Body of pancreas (tissue), 4 donors: ENCODE results near the gene SLC30A1. TPM values are rescaled to one million over a fixed set of nuclear protein-coding genes. Genes with fewer than 3 reads are reported as not detected.
"Not testable (repeated sequence)": the region's sequence is repeated elsewhere in the genome, so short reads cannot be mapped to it uniquely, and the experiment has no call there.

Source experiments
- ATAC-seq: fragments of 150-250 bp; one replicate; pipeline ENCODE4 v1.9.1; 2016
- DNase-seq, 4 donors: peaks; one replicate each; pipeline ENCODE4 v3.0.0-alpha.2; 2019
- H3K27ac ChIP-seq, 4 donors: fragments of 200-600 bp; sonication (generic); 1 replicate in 3 of 4; 2 replicates in 1 of 4; pipeline versions ENCODE4 v1.5.1 to v1.6.1; 2016 to 2019; ENCODE audit warnings: mild to moderate bottlenecking in 1 of 4, mixed read lengths in 1 of 4, moderate library complexity in 1 of 4
- H3K27me3 ChIP-seq, 2 donors: fragments of 200-600 bp; sonication (generic); one replicate each; pipeline ENCODE4 v1.6.0; 2016; ENCODE audit warnings: mild to moderate bottlenecking in 1 of 2
- H3K36me3 ChIP-seq, 2 donors: fragments of 200-600 bp; sonication (generic); replicated peaks in 1 of 2; 2 replicates each; pipeline ENCODE4 v1.5.1; 2016; ENCODE audit warnings: low read depth in 2 of 2; ENCODE audit not compliant: insufficient read depth in 1 of 2
- H3K4me1 ChIP-seq: fragments of 200-600 bp; sonication (generic); one replicate; pipeline ENCODE4 v1.6.0; 2016
- H3K4me3 ChIP-seq, 2 donors: fragments of 200-600 bp; sonication (generic); 1 replicate in 1 of 2; 2 replicates in 1 of 2; pipeline ENCODE4 v1.5.1; 2016 to 2019
- H3K9me3 ChIP-seq, 3 donors: fragments of 200-600 bp; sonication (generic); 1 replicate in 2 of 3; 2 replicates in 1 of 3; pipeline ENCODE4 v1.5.1; 2016
- POLR2A ChIP-seq, 3 donors: fragments of 450-650 bp; IDR thresholded peaks; one replicate each; pipeline ENCODE4 v1.6.1; 2016; ENCODE audit warnings: antibody characterized with exemption in 3 of 3, mild to moderate bottlenecking in 2 of 3
- WGBS, 2 donors: methylation state at CpG; one replicate each; pipeline ENCODE4 v1.1.5; 2017; 5-methylcytosine and 5-hydroxymethylcytosine counted together
- intact Hi-C: fragments of 100-400 bp; cut with DNase I; formaldehyde crosslinking; loops from one replicate; pipeline ENCODE4 v1.15.1; 2023
- total RNA-seq, 2 donors: library from RNA; depleted of rRNA; stranded (reverse); fragments of >200 nt; gene quantifications; one replicate each; pipeline ENCODE4 v1.1.0, GENCODE V29; 2016
- TF ChIP-seq, protein P1 (sequence below), 7 experiments: fragments of 450-650 bp in 4 of 7; fragments of 200-600 bp in 3 of 7; sonication (generic) in 3 of 7; IDR thresholded peaks; one replicate each; pipeline ENCODE4 v1.5.1; 2016 to 2019; ENCODE audit warnings: antibody characterized with exemption in 7 of 7

Gene SLC30A1
- total RNA-seq, 2 donors from 2014 or later, result 7.3 to 11.5 TPM

DNA sequence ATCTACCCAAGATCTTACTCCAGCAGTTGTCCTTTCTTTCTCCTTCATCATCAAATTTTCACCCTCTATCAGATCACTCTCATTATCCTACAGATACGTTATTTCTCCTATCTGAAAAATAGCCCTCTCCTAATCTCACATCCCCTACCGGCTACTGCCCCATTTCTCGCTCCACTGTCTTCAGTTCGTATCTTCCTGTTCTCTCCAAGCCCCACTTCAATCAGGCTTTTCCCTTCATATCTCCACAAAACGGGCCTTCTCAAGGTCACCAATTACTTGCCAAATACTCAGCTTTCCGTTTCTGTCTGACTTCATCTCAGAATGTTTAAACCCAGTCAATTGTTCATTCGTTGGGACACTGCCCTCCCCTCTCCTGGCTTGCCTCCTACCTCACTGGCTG, 32.4 kb downstream of the SLC30A1 start:
- intact Hi-C loops, result no loop called here
- Histone ChIP-seq H3K27ac (no peak overlapping the region), H3K9me3 (no peaks in the 10 kb centered on the region), H3K4me3 (no peak overlapping the region), H3K4me1 (peaks cover 11% of the 10 kb centered on the region), H3K27me3 (no peaks in the 10 kb centered on the region), H3K36me3 (no peaks in the 10 kb centered on the region)
- TF ChIP-seq, protein P1, sequence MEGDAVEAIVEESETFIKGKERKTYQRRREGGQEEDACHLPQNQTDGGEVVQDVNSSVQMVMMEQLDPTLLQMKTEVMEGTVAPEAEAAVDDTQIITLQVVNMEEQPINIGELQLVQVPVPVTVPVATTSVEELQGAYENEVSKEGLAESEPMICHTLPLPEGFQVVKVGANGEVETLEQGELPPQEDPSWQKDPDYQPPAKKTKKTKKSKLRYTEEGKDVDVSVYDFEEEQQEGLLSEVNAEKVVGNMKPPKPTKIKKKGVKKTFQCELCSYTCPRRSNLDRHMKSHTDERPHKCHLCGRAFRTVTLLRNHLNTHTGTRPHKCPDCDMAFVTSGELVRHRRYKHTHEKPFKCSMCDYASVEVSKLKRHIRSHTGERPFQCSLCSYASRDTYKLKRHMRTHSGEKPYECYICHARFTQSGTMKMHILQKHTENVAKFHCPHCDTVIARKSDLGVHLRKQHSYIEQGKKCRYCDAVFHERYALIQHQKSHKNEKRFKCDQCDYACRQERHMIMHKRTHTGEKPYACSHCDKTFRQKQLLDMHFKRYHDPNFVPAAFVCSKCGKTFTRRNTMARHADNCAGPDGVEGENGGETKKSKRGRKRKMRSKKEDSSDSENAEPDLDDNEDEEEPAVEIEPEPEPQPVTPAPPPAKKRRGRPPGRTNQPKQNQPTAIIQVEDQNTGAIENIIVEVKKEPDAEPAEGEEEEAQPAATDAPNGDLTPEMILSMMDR (IDR thresholded peaks at IDR 0.05), result no peak
- TF ChIP-seq POLR2A (IDR thresholded peaks at IDR 0.05), result no peak
- DNase-seq, result no peak
- 48 to 56% methylated on average over 7 of the region's 7 CpGs for WGBS, 2 donors
- ATAC-seq, result no peak

DNA sequence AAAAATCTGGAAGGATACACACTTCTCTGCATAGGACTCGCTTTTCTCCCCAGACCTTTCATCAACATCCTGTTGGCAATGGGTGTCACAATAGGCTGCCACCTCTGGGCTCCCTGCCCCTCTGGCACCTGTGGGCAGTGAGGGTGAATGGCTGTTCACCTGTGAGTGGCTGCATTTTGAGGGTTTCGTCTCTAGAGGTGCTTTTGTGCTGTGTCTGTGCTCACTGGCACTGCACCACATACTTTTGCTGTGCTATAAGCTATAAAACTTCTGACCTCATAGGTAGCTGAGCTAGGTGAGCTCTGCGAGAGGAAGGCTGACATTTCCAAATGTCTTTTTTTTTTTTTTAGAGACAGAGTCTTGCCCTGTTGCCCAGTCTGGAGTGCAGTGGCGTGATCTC, 35.9 kb downstream of the SLC30A1 start:
- no peak overlapping the region for H3K4me3 ChIP-seq
- peaks cover 13% of the 10 kb centered on the region for H3K4me1 ChIP-seq
- ATAC-seq (no peak), DNase-seq (no peak)
- no peaks in the 10 kb centered on the region for H3K36me3 ChIP-seq
- H3K9me3 ChIP-seq, result no peaks in the 10 kb centered on the region
- intact Hi-C loops, result no loop called here
- no peak overlapping the region for H3K27ac ChIP-seq
- TF ChIP-seq POLR2A (IDR thresholded peaks at IDR 0.05), result no peak
- TF ChIP-seq, protein P1 (IDR thresholded peaks at IDR 0.05), result no peak
- 70 to 72% methylated on average over 4 of the region's 4 CpGs for WGBS, 2 donors
- H3K27me3 ChIP-seq, result no peaks in the 10 kb centered on the region

DNA sequence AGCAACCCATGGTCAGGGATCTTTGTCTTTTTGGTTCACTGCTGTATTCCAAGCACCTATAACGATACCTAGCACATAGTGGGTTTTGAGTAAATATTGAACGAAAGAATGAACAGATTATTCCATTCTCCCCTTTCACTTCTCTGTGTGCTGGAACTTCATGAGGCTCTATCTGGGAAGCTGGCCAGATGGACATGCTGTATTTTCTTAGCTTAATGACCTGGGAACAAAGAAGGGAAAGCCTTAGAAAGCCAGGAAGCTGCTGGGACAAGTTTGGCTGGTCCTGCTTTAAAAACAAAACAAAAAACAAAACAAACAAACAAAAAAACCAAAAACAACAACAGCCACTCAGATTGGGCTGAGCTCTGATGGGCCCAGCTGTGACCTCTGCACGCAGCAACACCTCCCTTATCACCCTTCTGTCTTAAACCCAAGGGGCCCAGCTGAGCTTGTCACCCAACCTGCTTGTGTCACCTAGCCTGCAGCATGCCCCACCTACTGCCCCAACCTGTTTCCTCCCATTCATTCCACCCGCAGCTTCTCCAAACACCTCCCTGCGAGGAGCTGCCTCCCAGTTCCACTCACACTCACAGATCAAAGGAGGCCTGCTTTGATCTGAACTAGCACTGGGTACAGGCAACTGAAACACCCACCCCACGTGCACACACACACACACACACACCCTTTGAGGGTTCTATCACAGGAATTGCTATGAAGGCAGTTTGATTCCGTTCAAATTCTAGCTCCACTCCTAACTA, 37.1 kb downstream of the SLC30A1 start:
- no peak for TF ChIP-seq POLR2A (IDR thresholded peaks at IDR 0.05)
- TF ChIP-seq, protein P1 (IDR thresholded peaks at IDR 0.05), result no peak
- Histone ChIP-seq H3K36me3 (no peaks in the 10 kb centered on the region), H3K4me1 (peaks cover 13% of the 10 kb centered on the region), H3K4me3 (no peak overlapping the region), H3K27me3 (no peaks in the 10 kb centered on the region), H3K9me3 (no peaks in the 10 kb centered on the region), H3K27ac (peak overlapping the region in 1 of 4 donors; percentile 14)
- 24 to 35% methylated on average over 7 of the region's 7 CpGs for WGBS, 2 donors
- intact Hi-C loops, result no loop called here
- ATAC-seq (peak; percentile 42), DNase-seq (peak in 2 of 4 donors; percentile 14 to 38)

GRCh38 chr1:211541278-211541677, 37.7 kb downstream of the SLC30A1 start:
- ATAC-seq (no peak), DNase-seq (no peak)
- Histone ChIP-seq H3K27me3 (no peaks in the 10 kb centered on the region), H3K9me3 (no peaks in the 10 kb centered on the region), H3K4me1 (peaks cover 13% of the 10 kb centered on the region), H3K4me3 (no peak overlapping the region), H3K27ac (no peak overlapping the region), H3K36me3 (no peaks in the 10 kb centered on the region)
- WGBS, 2 donors, result 79 to 91% methylated on average over 2 of the region's 2 CpGs
- TF ChIP-seq POLR2A (IDR thresholded peaks at IDR 0.05), result no peak
- TF ChIP-seq, protein P1 (IDR thresholded peaks at IDR 0.05), result no peak
- intact Hi-C loops, result no loop called here

GRCh38 chr1:211540824-211541223, 38.1 kb downstream of the SLC30A1 start:
- H3K27ac ChIP-seq, intact Hi-C loops, H3K27me3 ChIP-seq, H3K4me3 ChIP-seq, ATAC-seq, H3K36me3 ChIP-seq, H3K9me3 ChIP-seq, DNase-seq: not testable (repeated sequence)
- 100% methylated on average over 1 of the region's 1 CpG for WGBS, 2 donors
- H3K4me1 ChIP-seq, result peaks cover 13% of the 10 kb centered on the region
